Left hindlimb (tissue), 1 donor: ENCODE measurements around the gene PAM16.

Source experiments
- DNase-seq: peaks from one replicate; pipeline ENCODE4 v3.0.0-alpha.2; 2018

Gene PAM16

GRCh38 chr16:4383591-4384444, 32.7 kb upstream of the PAM16 start:
- DNase-seq, result no peak

DNA sequence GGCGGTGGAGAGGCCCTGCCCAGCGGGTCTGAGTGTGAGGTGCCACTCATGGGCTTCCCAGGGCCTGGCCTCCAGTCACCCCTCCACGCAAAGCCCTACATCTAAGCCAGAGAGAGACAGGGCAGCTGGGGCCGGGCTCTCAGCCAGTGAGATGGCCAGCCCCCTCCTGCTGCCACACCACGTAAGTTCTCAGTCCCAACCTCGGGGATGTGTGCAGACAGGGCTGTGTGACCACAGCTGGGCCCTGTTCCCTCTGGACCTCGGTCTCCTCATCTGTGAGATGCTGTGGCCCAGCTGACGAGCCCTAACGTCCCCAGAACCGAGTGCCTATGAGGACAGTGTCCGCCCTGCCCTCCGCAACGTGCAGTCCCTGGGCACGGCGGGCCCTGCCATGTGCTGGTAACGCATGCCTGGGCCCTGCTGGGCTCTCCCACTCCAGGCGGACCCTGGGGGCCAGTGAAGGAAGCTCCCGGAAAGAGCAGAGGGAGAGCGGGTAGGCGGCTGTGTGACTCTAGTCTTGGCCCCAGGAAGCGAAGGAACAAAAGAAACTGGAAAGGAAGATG, 31.8 kb upstream of the PAM16 start:
- no peak for DNase-seq

- DNase-seq, result no peak
Measured at GRCh38 chr16:4381935-4382794, 31.0 kb upstream of the PAM16 start.

GRCh38 chr16:4381072-4381934, 30.2 kb upstream of the PAM16 start:
- DNase-seq, result no peak

DNA sequence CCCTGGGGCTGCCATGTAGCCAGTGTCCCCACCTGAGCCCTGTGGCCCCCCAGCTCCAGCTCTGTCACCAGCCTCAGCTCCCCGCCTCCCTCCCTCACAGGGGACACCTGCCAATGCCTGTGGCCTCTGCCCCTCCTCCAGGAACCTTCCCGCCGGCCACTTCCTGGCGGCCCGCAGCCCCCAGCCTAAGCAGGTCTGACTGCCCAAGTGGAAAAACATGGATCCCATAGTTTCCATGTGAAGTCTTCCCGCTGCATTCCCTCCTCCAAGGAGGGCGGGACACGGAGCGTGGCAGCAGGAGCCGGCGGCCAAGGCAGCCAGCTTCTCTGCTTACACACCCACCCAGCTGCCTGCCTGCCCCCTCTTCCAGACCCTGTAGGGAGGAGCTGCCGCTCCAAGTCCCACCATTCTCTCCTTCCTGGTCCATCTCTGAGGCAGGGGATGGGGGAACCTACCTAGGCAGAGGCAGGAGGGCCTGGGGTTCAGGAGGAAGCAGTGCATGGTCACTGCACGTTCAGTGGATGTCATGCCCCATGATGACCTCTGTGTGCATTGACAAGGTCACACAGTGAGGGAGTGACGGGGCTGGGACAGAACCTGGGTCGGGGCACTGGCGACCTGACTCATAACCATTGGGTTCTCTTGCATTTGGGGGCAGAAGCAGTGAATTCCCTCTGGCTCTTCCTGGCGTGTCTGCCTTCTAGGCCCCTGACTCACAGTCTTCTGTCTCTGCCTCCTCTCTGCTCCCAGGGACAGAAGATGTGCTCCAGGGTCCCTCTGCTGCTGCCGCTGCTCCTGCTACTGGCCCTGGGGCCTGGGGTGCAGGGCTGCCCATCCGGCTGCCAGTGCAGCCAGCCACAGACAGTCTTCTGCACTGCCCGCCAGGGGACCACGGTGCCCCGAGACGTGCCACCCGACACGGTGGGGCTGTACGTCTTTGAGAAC, 29.3 kb upstream of the PAM16 start:
- peak; percentile 86 for DNase-seq

- no peak for DNase-seq
Measured at GRCh38 chr16:4378999-4379690, 28.0 kb upstream of the PAM16 start.

GRCh38 chr16:4378161-4378666, 27.1 kb upstream of the PAM16 start:
- DNase-seq, result no peak

- no peak for DNase-seq
Measured at GRCh38 chr16:4377573-4378154, 26.5 kb upstream of the PAM16 start.

- peak; percentile 45 for DNase-seq
Measured at GRCh38 chr16:4376893-4377572, 25.9 kb upstream of the PAM16 start.

DNA sequence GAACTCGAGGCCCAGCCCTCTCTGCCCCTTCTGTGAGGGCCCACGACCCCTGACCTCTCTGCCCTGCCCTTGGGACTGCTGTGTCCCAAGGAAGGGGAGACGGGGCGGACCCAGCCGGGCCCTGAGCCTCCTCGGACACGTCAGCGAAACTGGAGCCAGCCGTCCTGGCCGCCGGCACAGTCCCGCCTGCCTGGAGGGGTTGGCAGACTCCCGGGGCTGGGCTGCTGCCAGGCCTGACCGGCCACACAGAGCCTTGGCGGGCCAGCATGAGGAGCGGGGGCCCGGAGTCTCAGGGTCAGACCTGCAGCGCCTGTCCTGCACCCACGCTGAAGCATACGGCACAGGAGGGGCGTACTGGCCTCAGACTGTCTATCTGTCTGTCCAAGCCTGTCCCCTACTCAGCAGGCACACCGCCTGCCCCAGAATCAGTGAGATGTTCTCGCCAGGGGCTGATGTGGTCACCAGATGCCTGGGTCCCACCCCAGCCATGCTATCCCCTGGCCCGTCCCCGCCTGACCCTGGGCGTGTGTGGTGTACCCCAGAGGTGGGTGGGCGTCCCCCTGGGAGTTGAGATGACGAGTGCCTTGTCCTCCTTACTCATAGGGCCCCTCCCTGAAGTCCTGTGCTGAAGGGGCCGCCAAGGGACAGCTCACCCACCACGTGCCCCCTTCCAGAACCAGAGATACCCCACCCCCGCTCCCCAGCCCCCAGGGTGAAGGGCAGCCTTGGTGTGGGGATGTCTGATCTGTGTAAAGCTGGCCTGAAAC, 25.2 kb upstream of the PAM16 start:
- DNase-seq, result peak; percentile 91

DNA sequence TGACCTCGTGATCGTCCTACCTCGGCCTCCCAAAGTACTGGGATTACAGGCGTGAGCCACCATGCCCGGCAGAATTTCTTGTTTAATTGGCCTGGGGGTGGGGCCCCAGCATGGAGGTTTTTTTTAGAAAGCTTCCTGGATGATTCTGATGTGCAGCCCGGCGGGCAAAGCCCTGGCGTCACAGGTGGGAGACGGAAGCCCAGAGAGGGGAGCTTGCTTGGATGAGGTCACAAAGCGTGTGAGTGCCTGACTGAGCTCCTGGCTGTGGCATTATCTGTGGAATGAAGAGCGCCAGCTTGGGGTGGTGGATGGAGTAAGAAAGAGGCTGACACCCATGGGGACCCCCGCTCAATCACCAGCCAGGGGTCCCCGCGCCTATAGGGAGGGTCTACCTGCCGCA, 24.6 kb upstream of the PAM16 start:
- DNase-seq, result no peak

- peak; percentile 92 for DNase-seq
Measured at GRCh38 chr16:4373909-4374742, 23.0 kb upstream of the PAM16 start.

DNA sequence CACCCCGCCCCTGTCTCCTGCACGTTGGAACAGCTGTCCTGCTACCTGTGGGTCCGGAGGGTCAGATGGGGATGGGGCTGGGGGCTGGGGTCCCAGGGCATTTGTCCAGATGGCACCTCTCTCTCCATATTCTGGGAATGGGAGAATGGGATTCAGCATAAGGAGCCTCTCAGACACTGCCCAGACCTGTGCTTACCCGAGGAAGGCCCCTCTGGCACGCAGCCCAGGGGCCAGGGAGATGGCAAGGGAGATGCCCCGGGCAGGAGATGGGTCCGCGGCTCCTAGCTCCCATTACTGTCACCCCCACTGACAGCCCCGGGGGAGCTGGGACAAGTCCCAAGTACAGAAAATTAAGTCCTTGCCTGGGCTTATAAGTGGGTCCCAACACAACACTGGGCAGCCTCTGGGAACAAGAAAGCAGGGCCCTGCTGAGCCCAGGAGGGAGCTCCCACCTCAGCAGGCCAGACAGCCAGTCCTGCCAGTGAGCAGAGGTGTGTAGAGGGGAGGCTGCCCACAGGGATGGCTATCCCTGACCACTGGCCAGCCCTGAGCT, 22.3 kb upstream of the PAM16 start:
- DNase-seq, result no peak

- no peak for DNase-seq
Measured at GRCh38 chr16:4372578-4373355, 21.6 kb upstream of the PAM16 start.

- DNase-seq, result no peak
Measured at GRCh38 chr16:4372001-4372577, 21.0 kb upstream of the PAM16 start.

DNA sequence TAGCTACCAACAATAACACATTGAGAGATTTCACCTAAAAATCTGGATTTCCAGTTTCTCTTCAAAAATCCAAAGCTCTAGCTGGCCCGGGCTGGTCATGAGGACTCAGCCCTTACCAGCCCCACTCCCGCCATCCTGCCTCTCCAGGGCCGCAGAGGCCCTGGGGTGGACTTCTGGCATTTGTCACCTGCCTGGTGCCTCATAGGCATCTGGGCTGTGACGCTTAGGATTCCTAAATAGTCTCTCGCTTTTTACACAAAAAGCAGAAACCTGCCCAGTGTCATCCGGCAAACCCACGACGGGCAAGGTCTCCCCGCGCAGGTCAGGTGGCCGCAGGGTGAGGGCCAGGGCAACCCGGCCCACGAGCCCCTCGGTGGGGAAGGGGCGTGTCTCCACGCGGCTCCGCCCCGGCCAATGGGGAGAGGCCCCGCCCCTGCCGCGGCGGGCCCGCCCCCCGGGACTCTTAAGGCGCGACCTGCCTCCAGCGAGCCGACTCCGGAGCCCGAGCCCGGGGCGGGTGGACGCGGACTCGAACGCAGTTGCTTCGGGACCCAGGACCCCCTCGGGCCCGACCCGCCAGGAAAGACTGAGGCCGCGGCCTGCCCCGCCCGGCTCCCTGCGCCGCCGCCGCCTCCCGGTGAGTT, 20.4 kb upstream of the PAM16 start, which contains the start of gene VASN:
TSS of gene VASN (plus strand) at position 492 of the 644 bp plus-strand sequence. CDS start 9,030 bp downstream, outside the sequence.
- DNase-seq, result peak; percentile 89
